Measurements from ENCODE around the gene RAB7A.
A peak's percentile ranks its signal among the peaks of the same experiment; 100 is the strongest.

DNA sequence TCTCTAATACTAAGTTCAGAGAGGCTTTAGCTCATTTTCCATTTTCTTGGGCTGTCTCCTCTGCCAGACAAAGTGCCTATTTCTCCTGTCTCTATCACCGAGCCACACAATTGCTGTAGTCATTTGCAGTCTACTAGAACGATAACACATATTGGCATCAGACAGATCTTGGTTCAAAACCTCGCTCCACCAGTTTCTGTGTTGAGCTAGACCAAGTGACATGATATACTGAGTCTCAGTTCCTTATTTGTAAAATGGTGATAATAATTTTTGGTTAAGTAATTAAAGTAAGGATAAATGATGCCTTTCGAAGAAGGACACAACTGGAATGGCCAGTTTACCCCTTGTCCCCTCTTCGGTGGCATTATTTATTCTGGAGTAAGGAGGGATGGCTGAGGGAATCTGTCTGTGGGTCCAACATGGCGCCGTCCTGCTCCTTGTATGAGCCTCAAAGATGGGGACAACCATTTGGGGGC lies 398 bp upstream of the RAB7A start:
- TF ChIP-seq, protein P1, sequence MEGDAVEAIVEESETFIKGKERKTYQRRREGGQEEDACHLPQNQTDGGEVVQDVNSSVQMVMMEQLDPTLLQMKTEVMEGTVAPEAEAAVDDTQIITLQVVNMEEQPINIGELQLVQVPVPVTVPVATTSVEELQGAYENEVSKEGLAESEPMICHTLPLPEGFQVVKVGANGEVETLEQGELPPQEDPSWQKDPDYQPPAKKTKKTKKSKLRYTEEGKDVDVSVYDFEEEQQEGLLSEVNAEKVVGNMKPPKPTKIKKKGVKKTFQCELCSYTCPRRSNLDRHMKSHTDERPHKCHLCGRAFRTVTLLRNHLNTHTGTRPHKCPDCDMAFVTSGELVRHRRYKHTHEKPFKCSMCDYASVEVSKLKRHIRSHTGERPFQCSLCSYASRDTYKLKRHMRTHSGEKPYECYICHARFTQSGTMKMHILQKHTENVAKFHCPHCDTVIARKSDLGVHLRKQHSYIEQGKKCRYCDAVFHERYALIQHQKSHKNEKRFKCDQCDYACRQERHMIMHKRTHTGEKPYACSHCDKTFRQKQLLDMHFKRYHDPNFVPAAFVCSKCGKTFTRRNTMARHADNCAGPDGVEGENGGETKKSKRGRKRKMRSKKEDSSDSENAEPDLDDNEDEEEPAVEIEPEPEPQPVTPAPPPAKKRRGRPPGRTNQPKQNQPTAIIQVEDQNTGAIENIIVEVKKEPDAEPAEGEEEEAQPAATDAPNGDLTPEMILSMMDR (IDR thresholded peaks at IDR 0.05) = peak in 1 of 7 experiments; percentile 20
- TF ChIP-seq POLR2A (IDR thresholded peaks at IDR 0.05) = no peak
- no peak for TF ChIP-seq POLR2AphosphoS5 (IDR thresholded peaks at IDR 0.05)
- no peak for TF ChIP-seq EP300 (IDR thresholded peaks at IDR 0.05)

All from stomach (tissue), 4 donors.